ENCODE data around the gene P2RX7. TPM values are rescaled to one million over a fixed set of nuclear protein-coding genes. Genes with fewer than 3 reads are reported as not detected.

The P2RX7 gene
- not detected in 2 replicates for total RNA-seq (2014; rRNA removed; shearing (Covaris generic))

GRCh38 chr12:121132601-121133481, at the start of gene P2RX7:
TSS of gene P2RX7 (plus strand) at chr12:121132876. CDS start at chr12:121132971, 95 bp downstream.
- DNase-seq (ENCODE audit: low spot score) = peak; percentile 61

- DNase-seq (ENCODE audit: low spot score) = no peak
These were observed 48.4 kb upstream of the P2RX7 start for GRCh38 chr12:121084229-121084628.

GRCh38 chr12:121085069-121085468, 47.6 kb upstream of the P2RX7 start:
- no peak for DNase-seq (ENCODE audit: low spot score)

GRCh38 chr12:121085506-121086353, 46.9 kb upstream of the P2RX7 start:
- DNase-seq (ENCODE audit: low spot score) = no peak

GRCh38 chr12:121086781-121087295, 45.8 kb upstream of the P2RX7 start:
- no peak for DNase-seq (ENCODE audit: low spot score)

- no peak for DNase-seq (ENCODE audit: low spot score)
These were observed 45.0 kb upstream of the P2RX7 start for GRCh38 chr12:121087467-121088194.

GRCh38 chr12:121088195-121088585, 44.5 kb upstream of the P2RX7 start:
- DNase-seq (ENCODE audit: low spot score) = no peak

- DNase-seq (ENCODE audit: low spot score) = peak; percentile 40
These were observed 43.5 kb upstream of the P2RX7 start for GRCh38 chr12:121089031-121089812.

- DNase-seq (ENCODE audit: low spot score) = no peak
These were observed 42.8 kb upstream of the P2RX7 start for GRCh38 chr12:121089813-121090430.

- no peak for DNase-seq (ENCODE audit: low spot score)
These were observed 41.8 kb upstream of the P2RX7 start for GRCh38 chr12:121090586-121091514.

GRCh38 chr12:121092034-121092433, 40.6 kb upstream of the P2RX7 start:
- no peak for DNase-seq (ENCODE audit: low spot score)

- no peak for DNase-seq (ENCODE audit: low spot score)
These were observed 39.2 kb upstream of the P2RX7 start for GRCh38 chr12:121093487-121093891.

GRCh38 chr12:121095544-121096198, 37.0 kb upstream of the P2RX7 start:
- DNase-seq (ENCODE audit: low spot score) = peak; percentile 76

- no peak for DNase-seq (ENCODE audit: low spot score)
These were observed 36.4 kb upstream of the P2RX7 start for GRCh38 chr12:121096199-121096798.

- no peak for DNase-seq (ENCODE audit: low spot score)
These were observed 32.9 kb upstream of the P2RX7 start for GRCh38 chr12:121099779-121100178.

- DNase-seq (ENCODE audit: low spot score) = no peak
These were observed 30.4 kb upstream of the P2RX7 start for GRCh38 chr12:121102307-121102706.

GRCh38 chr12:121107681-121108080, 25.0 kb upstream of the P2RX7 start:
- no peak for DNase-seq (ENCODE audit: low spot score)

- DNase-seq (ENCODE audit: low spot score) = no peak
These were observed 24.2 kb upstream of the P2RX7 start for GRCh38 chr12:121108492-121108891.
